Spleen (tissue), 7 donors: ENCODE data around the gene DNAH17.

Source experiments
- CTCF ChIP-seq, 11 experiments: fragments of 200-600 bp in 7 of 11; fragments of 450-650 bp in 4 of 11; sonication (generic) in 4 of 11; IDR thresholded peaks in 8 of 11; conservative IDR thresholded peaks in 3 of 11; 1 replicate in 7 of 11; 2 replicates in 4 of 11; pipeline versions ENCODE4 v1.4.0 to v1.8.0; 2016 to 2021; ENCODE audit warnings: antibody characterized with exemption in 11 of 11, inconsistent platforms in 4 of 11, mild to moderate bottlenecking in 1 of 11
- POLR2A ChIP-seq, 3 donors: fragments of 450-650 bp; IDR thresholded peaks; one replicate each; pipeline ENCODE4 v1.5.1; 2017; ENCODE audit warnings: antibody characterized with exemption in 3 of 3, mild to moderate bottlenecking in 1 of 3
- POLR2AphosphoS5 ChIP-seq, 3 donors: sonication (generic); formaldehyde crosslinking; IDR thresholded peaks; one replicate each; pipeline ENCODE4 v1.5.1; 2017; ENCODE audit warnings: antibody characterized with exemption in 3 of 3
- donor health status: DM: no; HTN: no; CAD: no; lungs with moderate emphysema.
- donor health status: DM: no; HTN: no; CAD: no.
- donor health status: DM: no; HTN: no; CAD: no.

- no peak for TF ChIP-seq POLR2AphosphoS5 (IDR thresholded peaks at IDR 0.05)
- TF ChIP-seq POLR2A (IDR thresholded peaks at IDR 0.05) = no peak
- no peak for TF ChIP-seq CTCF (IDR thresholded peaks at IDR 0.05 in 8 of 11, conservative IDR thresholded peaks at IDR 0.05 in 3 of 11)
These were observed 117.0 kb downstream of the DNAH17 start for GRCh38 chr17:78460176-78460675.
